ENCODE results near the gene SNX3.

Gene SNX3

DNA sequence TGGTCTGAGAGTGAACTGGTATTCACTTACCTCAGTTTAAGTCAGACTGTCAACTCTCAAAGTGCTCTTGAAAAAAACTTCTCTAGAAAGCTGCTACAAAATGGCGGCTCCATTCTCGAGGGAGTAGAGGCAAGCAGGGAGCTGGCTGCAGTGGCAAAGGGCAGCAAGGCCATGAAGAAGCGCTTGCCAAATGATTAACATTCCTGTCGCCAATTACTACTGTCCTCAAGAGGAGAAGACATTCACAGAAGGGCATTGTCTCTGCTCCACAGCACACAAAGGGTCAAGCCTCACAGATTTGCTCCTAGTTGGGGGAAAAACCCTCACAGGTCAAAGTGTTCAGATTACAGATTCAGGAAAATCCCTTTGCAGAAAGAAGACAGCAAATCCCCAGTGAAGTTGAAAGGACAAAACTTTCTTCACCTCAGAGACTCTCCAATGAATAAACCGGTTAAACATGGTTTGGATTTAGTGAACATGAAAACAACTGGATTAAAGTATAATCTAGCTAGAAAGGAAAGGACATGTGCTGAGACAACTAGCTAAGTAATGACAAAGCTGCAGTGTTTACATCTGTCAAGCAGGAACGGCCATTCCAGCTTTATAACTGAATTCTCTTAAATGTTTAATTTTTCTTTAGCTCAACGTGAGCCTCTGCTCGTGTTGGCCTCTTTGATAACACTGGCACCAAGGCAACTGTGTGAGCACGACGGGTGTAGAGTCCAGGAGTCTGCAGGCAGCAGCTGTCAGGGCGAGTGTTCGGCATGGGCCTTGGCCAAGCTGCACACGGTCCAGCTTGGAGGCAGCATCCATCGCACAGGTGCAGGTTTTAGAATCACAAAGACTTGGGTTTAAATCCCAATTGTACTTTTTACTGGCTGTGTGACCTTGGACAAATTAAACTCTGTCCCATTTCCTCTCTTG, 57.4 kb downstream of the SNX3 start:
- no peak for DNase-seq

GRCh38 chr6:108200631-108201030, 60.2 kb downstream of the SNX3 start:
- no peak for DNase-seq

GRCh38 chr6:108200186-108200585, 60.7 kb downstream of the SNX3 start:
- no peak for DNase-seq

GRCh38 chr6:108198761-108199498, 61.9 kb downstream of the SNX3 start:
- DNase-seq = no peak

DNA sequence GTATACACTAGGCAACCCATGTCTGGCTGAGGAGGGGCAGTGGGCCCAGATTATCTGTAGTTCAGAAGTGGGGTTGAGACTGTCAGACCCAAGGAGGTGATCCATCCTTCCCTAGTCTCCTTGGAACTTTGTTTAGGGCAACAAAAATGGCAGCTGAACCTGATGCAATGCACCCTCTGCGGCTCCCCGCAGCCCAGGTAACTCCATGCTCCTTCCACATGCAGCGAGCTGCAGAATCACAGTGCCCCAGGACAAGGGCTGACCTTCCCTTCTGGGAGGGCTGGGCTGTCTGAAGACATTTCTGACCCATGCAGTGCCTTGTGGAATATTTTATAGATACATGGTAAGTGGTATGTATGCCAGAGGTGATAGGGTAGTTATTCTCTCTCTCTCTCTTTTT, 65.6 kb downstream of the SNX3 start:
- DNase-seq = no peak

DNA sequence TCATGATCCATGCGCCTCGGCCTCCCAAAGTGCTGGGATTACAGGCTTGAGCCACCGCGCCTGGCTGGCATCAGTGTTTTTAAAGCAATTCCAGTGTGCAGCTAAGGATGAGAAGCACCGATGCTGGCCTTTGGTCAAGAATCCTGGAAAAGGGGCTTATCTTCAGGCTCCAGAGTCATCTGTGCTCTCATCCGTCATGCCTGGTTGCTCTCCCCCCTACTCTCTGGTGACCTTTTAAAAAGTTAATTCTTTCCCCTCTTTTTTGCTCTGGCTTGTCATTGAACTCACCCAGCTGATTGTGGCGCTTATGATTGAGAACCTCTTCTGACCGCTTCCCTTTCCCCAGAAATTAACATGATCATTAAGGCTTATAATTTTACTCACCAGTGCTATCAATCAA, 66.3 kb downstream of the SNX3 start:
- DNase-seq = no peak

DNA sequence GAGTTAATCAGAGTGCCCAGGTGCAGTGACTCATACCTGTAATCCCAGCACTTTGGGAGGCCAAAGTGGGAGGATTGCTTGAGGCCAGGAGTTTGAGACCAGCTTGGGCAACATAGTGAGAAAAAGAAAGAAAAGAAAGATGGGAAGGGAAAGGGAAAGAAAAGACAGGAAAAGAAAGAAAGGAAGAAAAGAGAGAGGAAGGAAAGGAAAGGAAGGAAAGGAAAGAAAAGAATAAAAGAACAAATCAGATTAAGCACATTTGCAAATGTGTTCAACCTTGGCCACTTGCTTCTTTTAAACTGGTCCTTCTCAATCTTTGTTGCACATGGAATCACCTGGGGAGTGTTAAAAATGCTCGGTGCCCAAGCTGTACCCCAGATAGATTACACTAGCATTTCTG, 67.0 kb downstream of the SNX3 start:
- no peak for DNase-seq

GRCh38 chr6:108193131-108193530, 67.7 kb downstream of the SNX3 start:
- DNase-seq = no peak

GRCh38 chr6:108187519-108187918, 73.3 kb downstream of the SNX3 start:
- DNase-seq = no peak

DNA sequence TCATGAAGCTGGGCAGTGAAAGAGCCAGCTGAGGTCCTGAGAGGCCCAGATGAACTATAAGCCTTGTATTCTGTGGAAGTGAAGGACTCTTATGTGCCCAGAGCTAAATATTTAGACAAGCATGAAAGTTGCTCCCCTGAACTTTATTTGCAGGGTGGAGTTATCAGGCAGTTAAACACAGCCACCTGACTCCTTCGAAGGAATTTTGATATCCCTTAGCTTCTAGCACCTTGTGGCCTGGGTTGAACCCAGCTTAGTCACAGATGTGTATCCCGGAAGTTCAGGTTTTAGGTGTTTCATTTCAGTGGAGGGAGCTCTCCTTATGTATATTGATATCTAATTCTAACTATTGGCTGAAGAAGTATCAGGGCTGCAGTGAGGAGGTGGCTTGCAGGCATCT, 74.6 kb downstream of the SNX3 start:
- DNase-seq = no peak

- no peak for DNase-seq
These were observed 80.1 kb downstream of the SNX3 start for GRCh38 chr6:108180776-108181175.

DNA sequence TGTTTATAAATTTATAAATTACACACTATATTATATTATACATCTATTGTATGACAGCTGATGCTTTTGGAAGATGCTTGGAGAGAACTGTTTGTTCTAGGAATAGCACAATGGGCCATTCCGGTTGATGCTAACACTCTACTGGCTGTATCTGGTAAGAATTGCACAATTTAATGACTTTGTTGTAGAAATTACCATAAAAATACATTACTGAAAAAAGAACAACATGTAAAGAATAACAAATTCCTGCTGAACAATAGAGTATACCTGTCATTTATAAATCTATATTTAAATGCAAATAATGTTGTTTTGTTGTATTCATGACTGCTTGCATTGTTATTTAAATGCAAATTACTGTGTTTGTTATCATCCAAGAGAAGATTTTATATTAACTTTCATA, 80.6 kb downstream of the SNX3 start:
- DNase-seq = no peak

DNA sequence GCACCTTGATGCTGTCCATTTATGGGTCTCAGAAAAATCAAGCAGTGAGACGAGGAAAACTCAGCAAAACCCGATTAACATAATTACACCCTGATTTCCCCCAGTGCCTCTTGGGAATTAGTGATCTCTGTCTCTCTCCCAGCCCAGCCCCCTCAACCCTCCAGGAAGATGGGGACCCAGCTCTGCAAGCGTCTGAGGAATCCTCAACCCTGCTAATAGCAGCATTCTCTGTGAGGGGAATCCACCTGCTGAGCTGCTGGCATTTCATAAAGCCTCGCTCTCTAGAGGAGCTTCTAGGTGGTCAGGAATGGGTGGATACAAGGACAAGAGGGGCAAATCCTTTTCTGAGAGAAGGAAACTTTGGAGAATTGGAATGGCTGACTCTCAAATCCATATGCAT, 81.1 kb downstream of the SNX3 start:
- no peak for DNase-seq

DNA sequence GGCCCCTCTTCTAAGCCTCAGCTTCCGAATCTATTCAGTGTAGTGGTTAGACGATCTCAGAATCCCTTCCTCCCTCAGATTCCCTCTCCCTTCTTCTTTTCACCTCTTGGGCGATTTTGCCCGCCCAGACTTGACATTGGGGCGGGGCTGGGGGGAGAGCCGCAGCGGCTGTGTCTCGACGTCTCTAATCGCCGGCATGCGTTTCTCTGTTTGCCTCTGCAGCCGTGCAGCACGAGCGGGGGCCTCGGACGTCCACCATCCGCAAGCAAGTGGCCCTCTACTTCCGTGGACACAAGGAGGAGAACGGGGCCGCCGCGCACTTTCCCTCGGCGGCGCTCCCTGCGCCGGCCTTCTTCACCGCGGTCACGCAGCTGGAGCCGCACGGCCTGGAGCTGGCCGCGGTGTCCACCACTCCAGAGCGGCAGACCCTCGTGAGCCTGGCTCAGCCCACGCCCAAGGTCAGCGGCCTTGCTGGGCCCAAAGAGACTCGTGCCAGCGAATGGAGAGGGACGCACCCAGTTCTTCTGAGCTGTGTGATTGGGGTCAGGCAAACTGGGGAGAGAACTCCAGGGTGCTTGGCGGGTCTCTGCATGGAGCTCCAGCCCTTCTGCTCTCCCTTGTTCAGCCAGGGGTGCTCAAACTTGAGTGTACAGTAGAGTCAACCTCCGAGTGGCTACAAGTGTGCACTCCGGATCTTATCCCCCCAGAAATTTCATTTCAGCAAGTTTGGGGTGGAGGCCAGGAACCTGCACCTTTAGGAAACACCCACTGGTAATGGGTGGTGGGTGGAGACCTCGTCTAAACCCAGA, 84.4 kb downstream of the SNX3 start:
- DNase-seq = no peak

DNA sequence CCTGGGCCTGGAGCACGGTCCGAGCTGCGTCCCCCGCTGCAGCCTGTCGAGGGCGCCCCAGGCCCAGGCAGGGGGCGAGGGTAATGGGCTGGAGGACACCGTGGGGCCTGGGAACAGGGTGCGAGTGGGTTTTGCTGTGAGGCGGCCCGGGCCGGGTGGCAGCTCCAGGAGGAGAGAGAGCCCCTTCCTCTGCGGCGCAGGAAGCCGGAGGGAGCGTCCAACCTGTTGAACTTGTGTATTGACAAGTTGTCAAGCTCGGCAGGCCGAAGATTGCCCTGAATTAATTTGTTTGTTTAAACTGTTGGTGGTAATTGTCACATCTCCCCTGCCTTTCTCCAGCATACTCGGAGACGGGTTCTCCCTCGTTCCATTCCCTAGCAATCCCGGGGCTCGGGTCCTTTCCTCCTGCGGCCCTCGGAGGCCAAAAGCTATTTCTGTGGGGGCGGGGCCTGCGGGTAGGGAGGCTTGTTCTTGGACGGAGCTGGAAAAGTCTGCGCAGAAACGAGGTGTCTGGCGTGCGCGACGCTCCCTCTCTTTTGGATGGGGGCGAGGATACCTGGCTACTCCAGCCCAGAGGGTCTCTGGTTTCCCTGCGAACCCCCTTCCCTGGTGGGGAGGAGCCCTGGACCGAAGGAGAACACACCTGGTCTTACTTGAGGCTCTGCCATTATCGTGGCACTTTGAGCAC, 85.1 kb downstream of the SNX3 start:
- DNase-seq = no peak

- DNase-seq = no peak
These were observed 85.7 kb downstream of the SNX3 start for GRCh38 chr6:108175176-108175591.

GRCh38 chr6:108174371-108175175, 86.3 kb downstream of the SNX3 start:
- no peak for DNase-seq

DNA sequence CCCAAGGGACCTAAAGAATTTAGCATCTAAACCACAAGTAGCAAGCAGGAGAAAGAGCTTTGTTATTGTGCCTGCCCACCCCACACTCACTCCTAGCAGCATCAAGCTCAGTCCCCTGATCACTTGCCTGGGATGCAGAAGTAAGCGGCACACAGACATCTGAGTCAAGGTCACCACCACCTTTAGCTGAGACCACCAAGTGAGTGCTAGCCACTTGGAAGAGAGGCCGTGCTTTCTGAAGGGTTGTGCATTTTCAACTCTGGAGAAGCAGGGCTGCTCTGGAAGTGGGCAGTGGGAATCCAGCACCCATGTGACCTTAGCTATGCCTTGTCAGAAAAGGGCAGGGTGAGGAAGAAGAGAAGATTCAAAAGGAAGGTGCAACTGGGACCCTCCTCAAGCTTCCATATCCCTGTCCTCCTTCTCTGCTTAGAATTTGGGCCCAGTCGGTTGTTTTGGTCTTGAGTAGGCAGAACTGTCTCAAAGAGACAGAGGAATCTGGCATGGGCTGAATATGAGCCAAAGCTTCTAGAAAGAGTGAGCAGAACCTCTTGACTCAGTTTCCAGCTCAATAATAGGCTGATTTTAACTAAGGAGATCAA, 88.8 kb downstream of the SNX3 start:
- DNase-seq = no peak

DNA sequence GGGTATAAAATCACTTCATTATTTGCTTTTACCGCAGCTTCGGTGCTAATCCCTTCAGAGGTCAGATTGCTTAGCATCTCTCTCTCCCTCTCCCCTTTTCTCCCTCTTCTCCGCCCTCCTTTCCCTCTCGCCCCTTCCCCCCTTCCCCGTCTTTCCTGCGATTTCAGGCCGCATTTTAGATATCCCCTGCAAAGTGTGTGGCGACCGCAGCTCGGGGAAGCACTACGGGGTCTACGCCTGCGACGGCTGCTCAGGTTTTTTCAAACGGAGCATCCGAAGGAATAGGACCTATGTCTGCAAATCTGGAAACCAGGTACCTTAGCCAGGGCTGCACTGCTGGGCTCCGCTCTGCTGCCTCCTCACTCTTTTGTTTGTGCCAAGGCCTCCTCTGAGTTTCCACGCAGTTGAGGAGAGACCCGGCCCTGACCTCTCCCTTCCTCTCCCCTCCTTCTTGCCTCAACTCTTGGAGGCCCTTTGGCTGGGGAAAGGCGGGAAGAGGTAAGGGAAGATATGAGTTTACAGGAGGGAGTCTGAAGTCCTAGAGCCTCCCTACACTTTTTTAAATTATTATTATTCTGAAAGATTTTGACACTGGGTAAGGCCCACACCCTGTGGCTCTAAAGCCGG, 89.4 kb downstream of the SNX3 start:
- no peak for DNase-seq

DNA sequence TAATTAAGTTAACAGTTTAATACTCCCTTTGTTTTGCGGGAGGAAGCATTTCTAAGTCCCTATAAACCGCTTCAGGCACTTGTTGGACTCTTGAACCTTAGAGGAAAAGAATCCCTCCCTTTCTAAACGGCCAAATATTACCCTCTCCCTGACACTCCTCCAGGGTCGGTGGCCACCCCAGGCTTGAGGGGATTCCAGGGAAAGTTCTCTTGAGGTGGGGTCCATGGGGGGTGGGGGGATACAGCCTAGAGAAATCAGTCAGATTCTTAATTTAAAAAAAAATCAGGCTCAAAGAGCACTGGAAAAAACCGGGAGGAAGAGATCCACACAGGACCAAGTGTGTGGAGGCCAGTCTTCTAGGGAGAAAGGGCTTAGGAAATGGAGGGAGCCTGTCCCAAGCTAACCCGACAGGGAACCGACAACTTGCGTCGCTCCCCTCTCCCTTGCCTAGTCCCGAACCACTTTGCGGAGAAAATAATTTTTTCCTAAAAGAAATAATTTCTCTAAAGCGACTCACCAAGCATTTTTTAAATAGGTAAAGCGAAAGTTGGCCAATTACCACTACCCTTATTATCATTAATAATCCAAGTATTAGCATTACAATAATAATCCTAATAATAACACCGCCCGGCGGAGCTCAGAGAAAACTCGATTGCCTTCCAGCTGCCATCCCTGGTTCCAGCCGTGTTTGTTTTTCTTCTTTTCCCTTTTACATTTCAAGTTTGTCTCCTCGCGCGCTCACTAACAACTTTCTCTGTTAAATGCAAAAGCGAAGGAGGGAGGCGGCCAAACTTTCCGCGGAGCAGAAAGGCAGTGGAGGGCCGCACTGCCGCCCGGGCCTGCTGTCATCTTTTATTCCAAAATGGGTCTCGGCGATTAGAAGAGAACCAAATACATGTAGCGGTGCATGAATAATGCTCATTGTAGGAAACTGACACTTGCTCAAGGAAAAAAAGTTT, 90.2 kb downstream of the SNX3 start:
- DNase-seq = no peak
